Measurements from ENCODE around the gene TMEM62. TPM values are rescaled to one million over a fixed set of nuclear protein-coding genes. Genes with fewer than 3 reads are reported as not detected.

TMEM62 gene
- total and polyA plus RNA-seq, 2 experiments from 2014 or later = 17.3 to 34.0 TPM

DNA sequence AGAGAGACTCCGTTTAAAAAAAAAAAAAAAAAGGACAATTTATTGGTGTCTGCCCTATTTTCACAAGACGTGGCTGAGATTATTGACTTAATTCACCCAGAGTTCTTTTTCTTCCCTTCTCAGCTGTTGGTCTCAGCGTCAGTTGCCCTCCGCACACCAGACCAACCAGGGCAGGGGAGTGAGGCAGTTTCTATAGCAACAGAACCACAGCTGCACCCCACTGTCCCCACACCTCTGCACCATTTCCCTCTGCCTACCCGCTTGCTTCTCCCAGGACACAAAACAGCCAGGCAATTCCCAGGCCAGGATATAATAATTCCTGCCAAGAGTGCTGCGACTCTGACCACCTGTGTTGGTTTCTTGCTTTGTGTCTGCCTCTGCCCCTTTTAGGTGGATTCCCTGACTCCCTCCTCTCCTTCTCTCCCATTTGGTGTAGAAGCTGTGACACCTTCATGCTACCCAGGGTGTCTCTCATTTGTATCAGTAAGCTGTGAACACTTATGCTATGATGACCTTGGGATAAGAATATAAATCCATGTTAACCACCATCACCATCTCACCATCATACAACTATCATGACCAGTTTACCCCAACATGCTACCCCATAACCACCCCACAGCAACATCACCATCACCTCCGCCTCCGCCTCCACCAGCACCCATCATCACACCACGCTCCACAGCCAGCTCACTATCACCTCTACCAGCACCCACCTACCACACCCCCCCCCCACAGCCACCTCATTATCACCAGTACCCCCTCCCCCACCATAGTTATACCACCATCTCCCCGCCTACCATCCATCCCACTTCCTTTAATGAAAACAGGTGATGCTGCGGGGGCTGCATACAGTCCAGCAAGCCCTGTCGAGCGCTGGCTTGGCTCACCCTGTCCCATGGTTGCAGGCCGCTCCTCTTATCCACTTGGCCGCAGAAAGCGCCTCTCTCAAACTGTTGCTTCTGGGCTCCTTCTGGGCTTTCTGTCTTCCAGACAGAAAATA is 86.8 kb downstream of the TMEM62 start:
- DNase-seq (ENCODE audit: low spot score) = no peak
- no peak overlapping the region for H3K4me2 ChIP-seq
- no peaks in the 10 kb centered on the region for H3K27me3 ChIP-seq
- no peaks in the 10 kb centered on the region for H3K4me1 ChIP-seq (ENCODE audit: insufficient read depth)
- H3K4me3 ChIP-seq = no peak overlapping the region
- no peaks in the 10 kb centered on the region for H3K36me3 ChIP-seq (replicated peaks; ENCODE audit: insufficient read depth, low read depth)
- H3K79me2 ChIP-seq = no peaks in the 10 kb centered on the region
- H3K27ac ChIP-seq = no peak overlapping the region
- TF ChIP-seq, protein P1, sequence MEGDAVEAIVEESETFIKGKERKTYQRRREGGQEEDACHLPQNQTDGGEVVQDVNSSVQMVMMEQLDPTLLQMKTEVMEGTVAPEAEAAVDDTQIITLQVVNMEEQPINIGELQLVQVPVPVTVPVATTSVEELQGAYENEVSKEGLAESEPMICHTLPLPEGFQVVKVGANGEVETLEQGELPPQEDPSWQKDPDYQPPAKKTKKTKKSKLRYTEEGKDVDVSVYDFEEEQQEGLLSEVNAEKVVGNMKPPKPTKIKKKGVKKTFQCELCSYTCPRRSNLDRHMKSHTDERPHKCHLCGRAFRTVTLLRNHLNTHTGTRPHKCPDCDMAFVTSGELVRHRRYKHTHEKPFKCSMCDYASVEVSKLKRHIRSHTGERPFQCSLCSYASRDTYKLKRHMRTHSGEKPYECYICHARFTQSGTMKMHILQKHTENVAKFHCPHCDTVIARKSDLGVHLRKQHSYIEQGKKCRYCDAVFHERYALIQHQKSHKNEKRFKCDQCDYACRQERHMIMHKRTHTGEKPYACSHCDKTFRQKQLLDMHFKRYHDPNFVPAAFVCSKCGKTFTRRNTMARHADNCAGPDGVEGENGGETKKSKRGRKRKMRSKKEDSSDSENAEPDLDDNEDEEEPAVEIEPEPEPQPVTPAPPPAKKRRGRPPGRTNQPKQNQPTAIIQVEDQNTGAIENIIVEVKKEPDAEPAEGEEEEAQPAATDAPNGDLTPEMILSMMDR (IDR thresholded peaks at IDR 0.05; ENCODE audit: poor library complexity) = no peak
- no peak for TF ChIP-seq EZH2 (IDR thresholded peaks at IDR 0.05; ENCODE audit: borderline replicate concordance)
- no peak for TF ChIP-seq EZH2phosphoT487 (IDR thresholded peaks at IDR 0.05; ENCODE audit: low read depth, severe bottlenecking, unreplicated experiment)
- H4K20me1 ChIP-seq (ENCODE audit: insufficient read depth, poor library complexity, severe bottlenecking) = no peaks in the 10 kb centered on the region
- WGBS (ENCODE audit: low lambda C conversion rate, missing lambda C conversion rate) = 88% methylated on average over 16 of the region's 16 CpGs
- H2AFZ ChIP-seq = no peak overlapping the region
- H3K9me3 ChIP-seq (ENCODE audit: low read depth) = no peaks in the 10 kb centered on the region
- H3K9me2 ChIP-seq (replicated peaks; ENCODE audit: insufficient read depth) = no peaks in the 10 kb centered on the region

DNA sequence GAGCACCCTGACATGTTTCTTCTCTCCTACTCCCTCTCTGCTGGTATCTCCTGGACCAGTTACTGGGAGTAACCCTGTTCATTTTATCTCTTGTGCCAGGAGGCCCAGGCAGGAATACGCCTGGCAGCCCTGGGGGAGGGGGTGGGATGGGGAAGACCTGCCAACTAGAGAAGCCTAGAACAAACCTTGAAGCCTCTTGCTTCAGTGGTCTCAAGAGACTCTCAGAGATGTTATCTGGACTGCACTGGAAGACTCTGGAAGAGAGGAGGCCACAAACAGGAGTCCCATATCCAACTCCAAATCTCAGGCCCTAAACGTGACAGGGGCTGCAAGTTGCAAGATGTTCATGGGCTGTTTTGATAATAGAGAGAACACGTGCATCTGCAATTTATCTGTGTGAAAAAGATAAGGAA is 87.6 kb downstream of the TMEM62 start, which contains the start of gene EPB42:
EPB42 (minus strand) TSS at position 28 of the 413 bp plus-strand sequence. CDS start 193 bp downstream, outside the sequence.
- DNase-seq (ENCODE audit: low spot score) = no peak
- Histone ChIP-seq H3K4me3 (no peak within 1 kb of the TSS), H3K4me1 (ENCODE audit: insufficient read depth) (no peaks in the 10 kb centered on the region), H3K79me2 (no peaks in the 10 kb centered on the region), H3K9me2 (replicated peaks; ENCODE audit: insufficient read depth) (no peaks in the 10 kb centered on the region), H3K27ac (no peak within 1 kb of the TSS), H4K20me1 (ENCODE audit: insufficient read depth, poor library complexity, severe bottlenecking) (no peaks in the 10 kb centered on the region), H3K27me3 (no peaks in the 10 kb centered on the region), H3K4me2 (no peak within 1 kb of the TSS), H2AFZ (no peak within 1 kb of the TSS), H3K36me3 (replicated peaks; ENCODE audit: insufficient read depth, low read depth) (no peaks in the 10 kb centered on the region), H3K9me3 (ENCODE audit: low read depth) (no peaks in the 10 kb centered on the region)
- TF ChIP-seq, protein P1 (IDR thresholded peaks at IDR 0.05; ENCODE audit: poor library complexity) = no peak
- TF ChIP-seq EZH2phosphoT487 (IDR thresholded peaks at IDR 0.05; ENCODE audit: low read depth, severe bottlenecking, unreplicated experiment) (no peak), EZH2 (IDR thresholded peaks at IDR 0.05; ENCODE audit: borderline replicate concordance) (no peak)
- WGBS (ENCODE audit: low lambda C conversion rate, missing lambda C conversion rate) = 65% methylated on average over 3 of the region's 3 CpGs

DNA sequence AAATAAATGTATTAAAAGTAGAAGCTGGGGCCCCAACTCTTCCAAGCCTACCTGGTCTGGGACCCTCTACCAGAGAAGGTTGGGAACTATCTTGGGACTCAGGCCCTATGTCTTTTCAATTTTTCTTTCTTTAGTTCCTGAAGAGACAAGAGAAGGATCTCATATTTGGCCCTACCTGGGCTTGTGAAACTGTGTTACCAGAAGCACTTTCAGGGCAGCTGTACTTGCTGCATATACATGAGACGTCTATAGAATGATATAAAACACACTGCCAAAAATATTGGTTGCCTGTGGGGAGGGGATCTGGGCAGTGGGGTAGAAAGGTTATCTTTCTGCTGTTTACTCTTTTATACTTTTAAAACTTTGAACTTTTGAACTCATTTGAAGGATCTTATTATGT is 88.0 kb downstream of the TMEM62 start:
- no peak for DNase-seq (ENCODE audit: low spot score)
- no peaks in the 10 kb centered on the region for H3K27me3 ChIP-seq
- H4K20me1 ChIP-seq (ENCODE audit: insufficient read depth, poor library complexity, severe bottlenecking) = no peaks in the 10 kb centered on the region
- H3K9me2 ChIP-seq (replicated peaks; ENCODE audit: insufficient read depth) = no peaks in the 10 kb centered on the region
- no peak overlapping the region for H3K27ac ChIP-seq
- no peaks in the 10 kb centered on the region for H3K9me3 ChIP-seq (ENCODE audit: low read depth)
- no peaks in the 10 kb centered on the region for H3K4me1 ChIP-seq (ENCODE audit: insufficient read depth)
- no peak overlapping the region for H2AFZ ChIP-seq
- no peaks in the 10 kb centered on the region for H3K79me2 ChIP-seq
- no peak overlapping the region for H3K4me2 ChIP-seq
- 63% methylated on average over 1 of the region's 1 CpG for WGBS (ENCODE audit: low lambda C conversion rate, missing lambda C conversion rate)
- no peak overlapping the region for H3K4me3 ChIP-seq
- no peak for TF ChIP-seq EZH2phosphoT487 (IDR thresholded peaks at IDR 0.05; ENCODE audit: low read depth, severe bottlenecking, unreplicated experiment)
- TF ChIP-seq EZH2 (IDR thresholded peaks at IDR 0.05; ENCODE audit: borderline replicate concordance) = no peak
- TF ChIP-seq, protein P1 (IDR thresholded peaks at IDR 0.05; ENCODE audit: poor library complexity) = no peak
- H3K36me3 ChIP-seq (replicated peaks; ENCODE audit: insufficient read depth, low read depth) = no peaks in the 10 kb centered on the region

Data from hepatocyte (in vitro differentiated cells).